Dermis lymphatic vessel endothelial cell (primary cell): ENCODE measurements around the gene ROCK1. TPM values are rescaled to one million over a fixed set of nuclear protein-coding genes. Genes with fewer than 3 reads are reported as not detected.

ENCODE experiments used
- total RNA-seq: library from RNA; depleted of rRNA; stranded (reverse); fragments of >200 nt; gene quantifications from 2 replicates; pipeline ENCODE4 v1.2.1, GENCODE V29; 2014

ROCK1 gene
- 31.0 and 34.7 TPM in 2 replicates for total RNA-seq

DNA sequence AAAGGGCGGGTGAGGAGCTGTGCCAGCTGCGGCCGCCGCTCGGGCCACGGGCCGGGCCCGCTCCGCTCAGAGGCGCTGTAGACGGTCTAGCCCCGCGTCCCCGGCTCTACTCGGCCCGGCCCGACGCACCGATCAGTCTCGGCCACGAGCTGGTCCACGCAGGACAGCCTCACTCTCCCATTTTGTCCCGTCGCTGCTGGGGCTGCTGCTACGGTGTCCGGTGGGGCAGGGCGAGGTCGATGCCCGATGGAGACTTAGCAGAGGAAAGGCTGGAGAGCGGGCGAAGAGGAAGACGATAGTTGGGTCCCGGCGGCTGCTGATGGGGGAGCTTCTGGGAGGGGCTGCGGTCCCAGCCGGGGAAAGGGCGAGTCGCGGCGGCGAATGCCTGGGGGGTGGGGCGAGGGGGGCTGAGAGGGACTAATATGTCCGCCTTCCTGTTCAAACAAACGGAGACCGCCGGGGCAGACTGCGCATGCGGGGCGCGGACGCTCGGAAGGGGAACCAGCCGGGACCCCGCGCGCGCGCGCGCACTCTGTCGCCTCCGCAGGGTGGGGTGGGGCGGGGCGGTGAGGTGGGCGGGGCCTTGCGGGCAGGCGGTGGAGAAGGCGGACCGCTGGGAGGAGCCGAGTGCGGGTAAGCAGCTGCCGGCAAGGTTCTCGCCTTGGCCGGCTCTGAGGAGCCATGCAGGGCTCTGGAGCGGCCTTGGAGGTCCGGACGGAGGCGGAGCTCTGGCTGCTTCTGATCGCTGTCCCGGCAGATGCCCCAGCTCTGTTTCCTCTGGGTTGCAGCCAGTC lies at the start of gene ROCK1:
Gene ROCK1 (minus strand): TSS at position 468 of the 794 bp plus-strand sequence. CDS start 903 bp downstream, outside the sequence.

Other genes with a start within 250 kb of the ROCK1 start
- 1.2 and 3.5 TPM in 2 replicates for gene GREB1L, start 130.4 kb upstream of the ROCK1 start, total RNA-seq